ENCODE data around the gene BEND5. TPM values are rescaled to one million over a fixed set of nuclear protein-coding genes. Genes with fewer than 3 reads are reported as not detected.

Gene BEND5
- total RNA-seq, 2 donors from 2014 or later = 5.9 to 6.4 TPM

DNA sequence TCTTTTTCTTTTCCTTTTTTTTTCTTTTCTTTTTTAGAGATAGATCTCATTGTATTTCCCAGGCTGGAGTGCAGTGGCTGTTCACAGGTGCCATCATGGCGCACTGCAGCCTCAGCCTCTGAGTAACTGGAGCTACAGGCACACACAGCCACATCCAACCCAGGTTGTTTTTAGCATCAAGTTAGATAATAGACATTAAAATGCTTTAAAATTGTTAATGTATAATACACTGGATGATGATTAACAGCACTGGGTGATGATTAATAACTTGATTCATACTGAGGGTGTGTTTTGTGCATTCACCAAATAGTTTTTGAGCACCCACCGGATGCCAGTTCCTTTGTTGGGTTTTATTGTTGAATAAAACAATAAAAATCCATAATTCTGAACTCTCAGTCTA lies 75.2 kb downstream of the BEND5 start:
- Mint-ChIP-seq H3K36me3 (ENCODE audit: insufficient read depth in 2 of 2) (no peaks in the 10 kb centered on the region), H3K27ac (no peak overlapping the region), H3K4me1 (ENCODE audit: low read depth) (no peaks in the 10 kb centered on the region), H3K4me3 (no peak overlapping the region), H3K9me3 (no peaks in the 10 kb centered on the region), H3K27me3 (ENCODE audit: low read depth) (peaks cover 29% of the 10 kb centered on the region)
- DNase-seq (no peak), ATAC-seq (replicated peaks in 1 of 2) (no peak)

GRCh38 chr1:48697066-48697707 lies 79.5 kb downstream of the BEND5 start:
- Mint-ChIP-seq H3K4me1 (ENCODE audit: low read depth) (no peaks in the 10 kb centered on the region), H3K27me3 (ENCODE audit: low read depth) (peaks cover 38% of the 10 kb centered on the region), H3K27ac (no peak overlapping the region), H3K36me3 (ENCODE audit: insufficient read depth in 2 of 2) (no peaks in the 10 kb centered on the region), H3K4me3 (no peak overlapping the region), H3K9me3 (no peaks in the 10 kb centered on the region)
- DNase-seq = peak; percentile 52 to 62
- ATAC-seq (replicated peaks in 1 of 2) = no peak

GRCh38 chr1:48695161-48695560 lies 81.5 kb downstream of the BEND5 start:
- Mint-ChIP-seq H3K9me3 (no peaks in the 10 kb centered on the region), H3K4me1 (ENCODE audit: low read depth) (no peaks in the 10 kb centered on the region), H3K27ac (no peak overlapping the region), H3K27me3 (ENCODE audit: low read depth) (peaks cover 23% of the 10 kb centered on the region), H3K36me3 (ENCODE audit: insufficient read depth in 2 of 2) (no peaks in the 10 kb centered on the region), H3K4me3 (no peak overlapping the region)
- no peak for DNase-seq
- no peak for ATAC-seq (replicated peaks in 1 of 2)

- no peaks in the 10 kb centered on the region for H3K4me1 Mint-ChIP-seq (ENCODE audit: low read depth)
- no peak for DNase-seq
- no peak overlapping the region for H3K4me3 Mint-ChIP-seq
- peaks cover 10% of the 10 kb centered on the region for H3K27me3 Mint-ChIP-seq (ENCODE audit: low read depth)
- no peaks in the 10 kb centered on the region for H3K9me3 Mint-ChIP-seq
- no peak for ATAC-seq (replicated peaks in 1 of 2)
- no peak overlapping the region for H3K27ac Mint-ChIP-seq
- H3K36me3 Mint-ChIP-seq (ENCODE audit: insufficient read depth in 2 of 2) = no peaks in the 10 kb centered on the region
Measured at GRCh38 chr1:48693674-48694320, 82.9 kb downstream of the BEND5 start.

DNA sequence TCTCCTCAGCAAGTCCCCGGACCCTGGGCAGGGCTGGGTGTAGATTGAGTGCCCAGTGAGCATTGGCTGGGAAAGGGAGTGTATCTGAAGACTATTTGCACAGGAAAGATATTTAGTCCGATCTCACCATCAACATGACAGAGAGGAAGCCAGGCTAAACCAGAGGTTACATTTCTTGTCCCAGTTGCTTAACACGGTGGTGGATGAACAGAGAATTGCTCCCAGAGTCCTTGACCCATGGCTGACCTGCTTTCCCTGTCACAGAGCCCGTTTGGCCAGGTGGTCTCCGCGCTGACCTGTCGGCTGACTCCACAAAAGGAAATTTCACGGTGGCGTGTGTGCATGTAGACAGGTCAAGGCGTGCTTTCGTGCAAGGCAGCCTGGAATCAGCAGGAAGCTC lies 83.5 kb downstream of the BEND5 start:
- Mint-ChIP-seq H3K27ac (no peak overlapping the region), H3K4me3 (no peak overlapping the region), H3K4me1 (ENCODE audit: low read depth) (no peaks in the 10 kb centered on the region), H3K9me3 (no peaks in the 10 kb centered on the region), H3K27me3 (ENCODE audit: low read depth) (peaks cover 9% of the 10 kb centered on the region), H3K36me3 (ENCODE audit: insufficient read depth in 2 of 2) (no peaks in the 10 kb centered on the region)
- ATAC-seq (replicated peaks in 1 of 2) (no peak), DNase-seq (no peak)

DNA sequence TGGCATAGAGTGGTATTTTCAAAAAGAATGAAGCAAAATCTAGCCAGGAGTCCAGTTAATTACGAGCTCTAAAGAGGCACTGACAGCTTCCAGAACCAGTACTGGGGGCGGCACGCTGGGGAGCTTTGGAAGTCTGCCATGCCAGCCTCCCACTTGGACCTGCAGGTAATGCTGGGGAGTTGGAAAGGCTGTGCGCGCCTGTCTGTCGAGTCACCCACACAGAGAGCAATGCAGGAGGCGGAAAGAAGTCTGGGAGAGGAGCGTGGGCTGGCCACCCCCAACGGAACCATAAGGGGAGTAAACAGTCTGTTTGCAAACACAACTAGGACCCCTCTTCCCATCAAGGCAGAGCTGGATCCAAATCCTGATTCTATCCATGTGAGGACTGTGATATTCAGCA lies 84.5 kb downstream of the BEND5 start:
- Mint-ChIP-seq H3K9me3 (no peaks in the 10 kb centered on the region), H3K4me3 (no peak overlapping the region), H3K36me3 (ENCODE audit: insufficient read depth in 2 of 2) (no peaks in the 10 kb centered on the region), H3K4me1 (ENCODE audit: low read depth) (no peaks in the 10 kb centered on the region), H3K27me3 (ENCODE audit: low read depth) (peaks cover 9% of the 10 kb centered on the region), H3K27ac (no peak overlapping the region)
- no peak for ATAC-seq (replicated peaks in 1 of 2)
- no peak for DNase-seq

DNA sequence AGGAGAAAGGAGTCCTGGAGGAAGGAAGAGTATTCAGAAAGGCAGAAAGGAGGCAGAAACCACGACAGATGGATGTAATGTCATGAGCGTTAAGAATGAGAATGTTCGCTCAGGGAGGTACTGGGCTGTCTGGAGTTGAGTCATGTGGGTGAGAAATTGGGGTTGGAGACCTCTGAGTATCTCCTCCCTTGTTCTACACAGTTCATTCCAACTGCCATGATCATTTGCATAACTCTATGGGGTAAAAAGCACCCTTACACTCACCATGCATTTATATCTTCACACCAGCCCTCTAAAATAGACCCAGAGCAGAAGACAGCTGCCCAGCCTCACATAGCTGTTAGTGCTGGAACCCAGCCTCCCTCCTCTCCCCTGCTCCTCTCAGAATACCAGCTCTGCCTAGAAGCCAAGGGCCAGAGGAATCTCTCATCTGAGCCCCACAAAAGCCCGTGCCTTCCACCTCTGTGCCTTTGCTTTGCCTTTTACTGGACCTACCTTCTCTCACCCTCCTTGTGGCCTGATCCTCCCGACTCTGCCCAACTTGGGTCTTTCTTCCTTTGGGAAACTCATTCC lies 85.2 kb downstream of the BEND5 start:
- DNase-seq (no peak), ATAC-seq (replicated peaks in 1 of 2) (peak; percentile 57 to 66)
- no peaks in the 10 kb centered on the region for H3K9me3 Mint-ChIP-seq
- no peaks in the 10 kb centered on the region for H3K36me3 Mint-ChIP-seq (ENCODE audit: insufficient read depth in 2 of 2)
- no peak overlapping the region for H3K27ac Mint-ChIP-seq
- H3K4me1 Mint-ChIP-seq (ENCODE audit: low read depth) = no peaks in the 10 kb centered on the region
- no peak overlapping the region for H3K4me3 Mint-ChIP-seq
- H3K27me3 Mint-ChIP-seq (ENCODE audit: low read depth) = peaks cover 9% of the 10 kb centered on the region

DNA sequence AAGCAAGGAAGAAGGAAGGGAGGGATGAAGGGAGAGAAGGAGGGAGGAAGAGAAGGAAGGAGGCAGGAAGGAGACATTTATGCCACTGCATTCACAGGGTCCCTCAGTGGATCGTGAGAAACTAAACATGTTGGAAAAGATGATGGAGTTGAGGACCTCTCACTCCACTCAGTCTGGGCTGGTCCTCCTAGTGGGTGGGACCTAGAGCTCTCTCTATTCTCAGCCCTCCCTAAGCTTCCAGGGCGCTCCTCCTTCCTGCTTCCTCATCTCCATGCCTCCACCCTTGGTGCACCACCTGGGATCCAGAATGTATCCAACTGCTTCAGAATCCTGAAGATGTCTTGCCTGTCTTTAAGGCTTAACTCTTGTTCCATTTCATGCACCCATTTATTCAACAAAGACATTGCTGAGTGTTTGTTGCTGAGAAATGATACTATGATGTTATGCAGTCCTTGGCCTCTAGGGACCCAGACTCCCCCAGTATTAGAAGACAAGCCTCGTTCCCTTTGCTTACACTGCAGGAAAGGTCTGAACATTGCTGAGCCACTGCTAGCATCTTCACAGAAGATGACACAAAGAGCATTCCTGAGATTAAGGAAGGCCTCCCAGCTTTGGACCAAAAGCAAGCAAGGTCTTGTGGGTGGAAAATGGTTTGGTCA lies 88.5 kb downstream of the BEND5 start:
- peak in 1 of 2 donors; percentile 35 for ATAC-seq (replicated peaks in 1 of 2)

DNA sequence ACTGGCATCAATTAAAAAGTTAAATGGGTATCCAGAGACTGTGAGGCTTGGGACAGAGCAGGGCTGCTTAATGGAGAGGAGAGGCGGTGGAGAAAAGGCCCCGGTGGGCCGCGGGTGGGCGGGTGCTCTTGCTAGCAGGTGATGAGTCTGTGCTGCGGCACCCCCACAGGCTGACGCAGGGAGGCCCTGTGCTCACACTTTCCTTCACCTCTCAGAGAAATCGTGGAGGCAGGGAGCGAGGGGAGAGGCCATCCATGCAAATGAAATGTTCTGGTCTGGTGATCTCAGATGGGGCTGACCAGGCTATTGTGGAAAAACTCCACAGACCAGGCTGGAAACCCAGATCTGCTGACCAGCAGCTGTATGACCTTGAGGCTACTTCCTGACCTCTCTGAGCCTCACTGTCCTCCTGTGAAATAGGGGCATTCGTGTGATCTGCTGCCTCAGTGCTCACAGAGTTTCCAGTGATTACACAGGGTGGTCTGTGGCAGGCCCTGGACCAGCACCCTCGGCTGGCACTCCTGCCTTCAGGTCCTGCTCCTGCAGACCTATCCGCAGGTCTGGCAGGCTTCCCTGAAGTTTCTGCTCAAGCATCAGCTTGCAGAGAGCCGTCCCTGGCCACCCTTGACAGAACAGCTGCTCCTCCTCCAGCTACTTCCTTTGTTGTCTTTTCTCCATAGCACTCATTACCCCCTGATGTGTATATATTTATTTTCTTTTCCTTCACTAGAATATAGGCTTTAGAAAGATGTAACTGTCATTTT lies 89.2 kb downstream of the BEND5 start:
- H3K4me1 Mint-ChIP-seq (ENCODE audit: low read depth) = no peaks in the 10 kb centered on the region
- no peaks in the 10 kb centered on the region for H3K9me3 Mint-ChIP-seq
- peaks cover 8% of the 10 kb centered on the region for H3K27me3 Mint-ChIP-seq (ENCODE audit: low read depth)
- no peak overlapping the region for H3K27ac Mint-ChIP-seq
- no peak for ATAC-seq (replicated peaks in 1 of 2)
- H3K36me3 Mint-ChIP-seq (ENCODE audit: insufficient read depth in 2 of 2) = no peaks in the 10 kb centered on the region
- H3K4me3 Mint-ChIP-seq = no peak overlapping the region
- no peak for DNase-seq

More for the DNA sequence above, 88.5 kb downstream of the BEND5 start:
- H3K27me3 Mint-ChIP-seq (ENCODE audit: low read depth) = peaks cover 8% of the 10 kb centered on the region
- no peak overlapping the region for H3K27ac Mint-ChIP-seq
- no peaks in the 10 kb centered on the region for H3K9me3 Mint-ChIP-seq
- no peak overlapping the region for H3K4me3 Mint-ChIP-seq
- no peak for DNase-seq
- no peaks in the 10 kb centered on the region for H3K4me1 Mint-ChIP-seq (ENCODE audit: low read depth)
- no peaks in the 10 kb centered on the region for H3K36me3 Mint-ChIP-seq (ENCODE audit: insufficient read depth in 2 of 2)

GRCh38 chr1:48686159-48686558 lies 90.5 kb downstream of the BEND5 start:
- ATAC-seq (replicated peaks in 1 of 2) (no peak), DNase-seq (no peak)
- Mint-ChIP-seq H3K4me1 (ENCODE audit: low read depth) (no peaks in the 10 kb centered on the region), H3K27ac (no peak overlapping the region), H3K4me3 (no peak overlapping the region), H3K9me3 (no peaks in the 10 kb centered on the region), H3K36me3 (ENCODE audit: insufficient read depth in 2 of 2) (no peaks in the 10 kb centered on the region), H3K27me3 (ENCODE audit: low read depth) (peaks cover 8% of the 10 kb centered on the region)

- H3K4me1 Mint-ChIP-seq (ENCODE audit: low read depth) = no peaks in the 10 kb centered on the region
- no peak overlapping the region for H3K27ac Mint-ChIP-seq
- H3K9me3 Mint-ChIP-seq = no peaks in the 10 kb centered on the region
- no peaks in the 10 kb centered on the region for H3K36me3 Mint-ChIP-seq (ENCODE audit: insufficient read depth in 2 of 2)
- ATAC-seq (replicated peaks in 1 of 2) (no peak), DNase-seq (no peak)
- no peak overlapping the region for H3K4me3 Mint-ChIP-seq
- peaks cover 8% of the 10 kb centered on the region for H3K27me3 Mint-ChIP-seq (ENCODE audit: low read depth)
Measured at GRCh38 chr1:48684381-48684780, 92.3 kb downstream of the BEND5 start.

DNA sequence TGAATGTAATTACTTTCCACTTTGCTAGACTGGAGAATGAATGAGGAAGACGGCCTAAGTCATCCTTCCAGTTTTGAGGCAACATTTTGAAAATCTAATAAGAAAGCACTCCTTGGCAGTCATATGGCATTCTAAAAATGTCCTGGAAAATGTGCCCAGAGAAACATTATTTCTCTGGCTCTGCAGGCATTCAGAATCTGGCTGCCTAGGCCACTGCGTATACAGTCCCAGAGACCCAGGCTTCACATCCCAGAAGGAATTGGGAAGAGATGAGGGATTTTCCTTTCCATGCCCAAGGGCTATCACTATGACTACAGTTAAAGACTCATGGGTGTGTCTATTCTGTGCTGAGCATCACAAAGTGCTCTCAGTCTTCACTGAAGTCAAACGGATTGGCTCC lies 92.9 kb downstream of the BEND5 start:
- Mint-ChIP-seq H3K27ac (no peak overlapping the region), H3K4me1 (ENCODE audit: low read depth) (no peaks in the 10 kb centered on the region), H3K27me3 (ENCODE audit: low read depth) (peaks cover 8% of the 10 kb centered on the region), H3K4me3 (no peak overlapping the region), H3K36me3 (ENCODE audit: insufficient read depth in 2 of 2) (no peaks in the 10 kb centered on the region), H3K9me3 (no peaks in the 10 kb centered on the region)
- ATAC-seq (replicated peaks in 1 of 2) = no peak
- DNase-seq = no peak

Measured in activated T-cell treated with anti-CD3 and anti-CD28 coated beads, Interleukin-2, amount 50 U/mL, for 72 hours (primary cell).